CD14-positive monocyte (primary cell): ENCODE results near the gene KRT82. TPM values are rescaled to one million over a fixed set of nuclear protein-coding genes. Genes with fewer than 3 reads are reported as not detected.

Experiments
- DNase-seq, 3 donors: peaks; one replicate each; pipeline ENCODE4 v3.0.0-alpha.2; 2011 to 2022
- H2AFZ ChIP-seq: 2 replicates; pipeline ENCODE4 v1.6.0; 2012; ENCODE audit warnings: mild to moderate bottlenecking, low read depth, low read length, inconsistent platforms; ENCODE audit not compliant: insufficient read depth, poor library complexity, severe bottlenecking
- H3K27ac ChIP-seq, 2 donors: 1 replicate in 1 of 2; 2 replicates in 1 of 2; pipeline ENCODE4 v1.5.1; 2012 to 2013; ENCODE audit warnings: low read length in 2 of 2, control low read depth in 1 of 2, inconsistent platforms in 1 of 2, low read depth in 1 of 2, mild to moderate bottlenecking in 1 of 2
- H3K27me3 ChIP-seq, 2 donors: one replicate each; pipeline versions ENCODE4 v1.6.0 to v1.6.1; 2011 to 2013; ENCODE audit warnings: low read length in 2 of 2; ENCODE audit not compliant: control insufficient read depth in 2 of 2, insufficient read depth in 2 of 2
- H3K36me3 ChIP-seq, 2 donors: replicated peaks in 1 of 2; 1 replicate in 1 of 2; 2 replicates in 1 of 2; pipeline versions ENCODE4 v1.5.1 to v1.6.1; 2012 to 2013; ENCODE audit warnings: low read length in 2 of 2, control low read depth in 1 of 2, inconsistent platforms in 1 of 2, mild to moderate bottlenecking in 1 of 2; ENCODE audit not compliant: insufficient read depth in 2 of 2, control insufficient read depth in 1 of 2
- H3K4me1 ChIP-seq, 2 donors: 1 replicate in 1 of 2; 2 replicates in 1 of 2; pipeline versions ENCODE4 v1.5.1 to v1.6.1; 2012 to 2013; ENCODE audit warnings: low read length in 2 of 2, control low read depth in 1 of 2, inconsistent platforms in 1 of 2, mild to moderate bottlenecking in 1 of 2, moderate library complexity in 1 of 2; ENCODE audit not compliant: insufficient read depth in 2 of 2, control insufficient read depth in 1 of 2
- H3K4me2 ChIP-seq: replicated peaks from 2 replicates; pipeline ENCODE3; 2012; ENCODE audit warnings: low read length, moderate library complexity, mild to moderate bottlenecking; ENCODE audit not compliant: poor library complexity, severe bottlenecking; ENCODE audit errors: extremely low read depth
- H3K4me3 ChIP-seq, 3 experiments: fragments of 200-600 bp in 1 of 3; sonication (generic) in 1 of 3; replicated peaks in 1 of 3; 1 replicate in 2 of 3; 2 replicates in 1 of 3; pipeline ENCODE4 v1.5.1; 2011 to 2013; ENCODE audit warnings: low read length in 3 of 3, mild to moderate bottlenecking in 3 of 3, control low read depth in 2 of 3, low read depth in 2 of 3, inconsistent platforms in 1 of 3, moderate library complexity in 1 of 3
- H3K79me2 ChIP-seq: 2 replicates; pipeline ENCODE4 v1.6.0; 2012; ENCODE audit warnings: mild to moderate bottlenecking, control low read depth, inconsistent platforms, low read length, moderate library complexity; ENCODE audit not compliant: insufficient read depth
- H3K9ac ChIP-seq: 2 replicates; pipeline ENCODE4 v1.6.0; 2017; ENCODE audit warnings: low read length, mild to moderate bottlenecking; ENCODE audit not compliant: insufficient read depth, poor library complexity, severe bottlenecking
- H3K9me3 ChIP-seq, 2 donors: replicated peaks in 1 of 2; 1 replicate in 1 of 2; 2 replicates in 1 of 2; pipeline versions ENCODE4 v1.5.1 to v1.6.1; 2012 to 2013; ENCODE audit warnings: low read length in 2 of 2, control low read depth in 1 of 2; ENCODE audit not compliant: control insufficient read depth in 1 of 2, insufficient read depth in 1 of 2
- H4K20me1 ChIP-seq: 2 replicates; pipeline ENCODE4 v1.6.0; 2012; ENCODE audit warnings: mild to moderate bottlenecking, low read length, control low read depth, moderate library complexity; ENCODE audit not compliant: insufficient read depth
- H3K27ac Mint-ChIP-seq, 7 donors: one replicate each; pipeline ENCODE4 v1.8.0; 2020; ENCODE audit warnings: mild to moderate bottlenecking in 7 of 7, mixed read lengths in 7 of 7, moderate library complexity in 6 of 7, inconsistent platforms in 2 of 7
- H3K27me3 Mint-ChIP-seq, 3 donors: one replicate each; pipeline ENCODE4 v1.8.0; 2021 to 2022; ENCODE audit warnings: low read depth in 3 of 3, mild to moderate bottlenecking in 3 of 3, mixed read lengths in 3 of 3, moderate library complexity in 3 of 3, inconsistent platforms in 1 of 3
- H3K36me3 Mint-ChIP-seq, 2 donors: one replicate each; pipeline ENCODE4 v1.8.0; 2020; ENCODE audit warnings: mixed read lengths in 2 of 2, inconsistent platforms in 1 of 2, mild to moderate bottlenecking in 1 of 2
- H3K4me1 Mint-ChIP-seq: one replicate; pipeline ENCODE4 v1.8.0; 2020; ENCODE audit warnings: mild to moderate bottlenecking, mixed read lengths
- H3K4me3 Mint-ChIP-seq, 2 donors: one replicate each; pipeline ENCODE4 v1.8.0; 2020; ENCODE audit warnings: mild to moderate bottlenecking in 2 of 2, mixed read lengths in 2 of 2, moderate library complexity in 1 of 2
- H3K9me3 Mint-ChIP-seq, 7 donors: one replicate each; pipeline ENCODE4 v1.8.0; 2020 to 2022; ENCODE audit warnings: mixed read lengths in 7 of 7, mild to moderate bottlenecking in 6 of 7, moderate library complexity in 6 of 7, inconsistent platforms in 2 of 7
- WGBS: methylation state at CpG from one replicate; pipeline ENCODE4 v1.1.5; 2013; ENCODE audit warnings: missing lambda C conversion rate; ENCODE audit not compliant: insufficient coverage; 5-methylcytosine and 5-hydroxymethylcytosine counted together
- intact Hi-C, 2 donors: fragments of 100-400 bp; cut with micrococcal nuclease; formaldehyde crosslinking; loops; one replicate each; pipeline versions ENCODE4 v1.15.0 to v1.15.1; 2023
- polyA plus RNA-seq, 3 donors: library from polyadenylated mRNA; depleted of rRNA in 1 of 3; unstranded in 2 of 3; stranded (reverse) in 1 of 3; fragments of 300-500 nt in 2 of 3; fragments of >200 nt in 1 of 3; fragmentation: Illumina TruSeq in 2 of 3; gene quantifications; 1 replicate in 2 of 3; 2 replicates in 1 of 3; pipeline ENCODE4 v1.2.3, GENCODE V29; 2012 to 2021
- TF ChIP-seq, protein P1 (sequence below): fragments of 200-600 bp; IDR thresholded peaks from one replicate; pipeline ENCODE4 v1.8.0; 2022; ENCODE audit warnings: antibody characterized with exemption, mild to moderate bottlenecking

The KRT82 gene
- polyA plus RNA-seq, 3 donors, result not detected

DNA sequence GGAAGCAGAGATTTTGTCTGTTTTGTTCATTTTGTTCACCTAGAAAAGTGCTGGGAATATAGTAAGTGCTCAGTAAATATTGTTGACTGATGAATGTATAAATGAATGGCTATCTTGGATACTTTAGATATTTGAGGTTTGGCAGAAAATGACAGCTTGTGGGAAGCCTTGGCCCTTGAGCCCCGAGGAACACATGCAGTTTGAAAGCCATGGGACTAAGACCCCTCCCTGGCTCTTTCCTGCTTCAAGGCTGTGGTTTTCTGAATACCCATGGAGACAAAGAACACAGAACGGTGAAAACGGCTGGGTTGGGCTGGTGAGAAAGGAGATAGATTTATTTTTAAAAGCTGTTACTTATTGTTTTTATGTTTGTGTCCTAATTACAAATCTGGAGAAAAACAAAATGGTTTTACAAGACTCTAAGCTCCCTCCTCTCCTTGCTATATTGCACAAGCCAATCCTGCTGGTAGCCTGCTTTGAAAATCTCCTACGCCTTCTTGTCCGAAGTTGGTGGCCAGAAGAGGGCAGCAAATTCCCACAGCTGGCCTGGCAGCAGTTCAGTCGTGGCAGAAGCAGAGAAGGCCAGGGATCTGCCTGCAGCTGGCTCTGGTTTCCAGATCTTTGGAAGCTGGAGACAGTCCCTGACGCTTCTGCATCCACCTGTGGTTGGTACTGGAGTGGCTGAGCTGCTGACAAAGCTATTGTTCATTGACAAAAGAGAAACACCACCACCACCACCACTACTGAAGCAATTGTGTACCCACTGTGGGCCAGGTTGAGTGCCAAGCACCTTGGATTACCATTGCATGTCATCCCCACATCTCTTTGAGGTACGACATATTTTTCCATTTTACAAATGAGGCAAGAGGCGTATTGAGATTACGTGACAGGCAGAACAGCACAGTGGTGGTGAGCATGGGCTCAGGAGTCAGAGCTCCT lies 33.6 kb downstream of the KRT82 start:
- H3K27me3 Mint-ChIP-seq, result peaks cover 8 to 10% (median 10%) of the 10 kb centered on the region in 3 donors
- peak; percentile 16 to 45 (median 22) for DNase-seq

DNA sequence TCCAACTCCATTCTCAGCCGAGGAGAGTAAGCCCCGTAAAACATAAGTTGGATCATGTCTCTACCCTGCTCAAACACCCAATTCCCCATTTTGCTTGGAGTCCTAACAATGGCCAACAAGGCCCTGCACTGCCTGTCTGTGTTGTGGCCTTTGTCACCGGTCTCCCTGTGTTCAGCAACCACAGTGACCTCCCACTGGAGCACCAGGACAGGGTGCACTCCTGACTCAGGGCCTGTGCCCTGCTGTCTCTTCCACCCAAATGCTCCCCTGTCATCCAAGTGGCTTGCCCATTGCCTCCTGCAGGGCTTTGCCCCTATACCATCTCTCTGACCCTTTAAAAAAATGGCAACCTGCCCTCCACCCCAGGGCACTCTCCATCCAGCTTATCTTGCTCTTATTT lies 34.4 kb downstream of the KRT82 start:
- no peaks in the 10 kb centered on the region for H3K36me3 Mint-ChIP-seq
- H3K4me3 ChIP-seq, result no peak overlapping the region
- H3K9me3 Mint-ChIP-seq, result peaks cover 0 to 4% (median 2%) of the 10 kb centered on the region in 7 donors
- H3K9me3 ChIP-seq, result no peaks in the 10 kb centered on the region
- no peaks in the 10 kb centered on the region for H3K4me1 ChIP-seq
- no peak overlapping the region for H3K4me3 Mint-ChIP-seq
- H2AFZ ChIP-seq, result no peak overlapping the region
- H3K4me2 ChIP-seq, result no peak overlapping the region
- no peak overlapping the region for H3K27ac ChIP-seq
- no peaks in the 10 kb centered on the region for H4K20me1 ChIP-seq
- peaks cover 8 to 12% (median 11%) of the 10 kb centered on the region in 3 donors for H3K27me3 Mint-ChIP-seq
- DNase-seq, result no peak
- H3K27ac Mint-ChIP-seq, result no peak overlapping the region
- TF ChIP-seq, protein P1, sequence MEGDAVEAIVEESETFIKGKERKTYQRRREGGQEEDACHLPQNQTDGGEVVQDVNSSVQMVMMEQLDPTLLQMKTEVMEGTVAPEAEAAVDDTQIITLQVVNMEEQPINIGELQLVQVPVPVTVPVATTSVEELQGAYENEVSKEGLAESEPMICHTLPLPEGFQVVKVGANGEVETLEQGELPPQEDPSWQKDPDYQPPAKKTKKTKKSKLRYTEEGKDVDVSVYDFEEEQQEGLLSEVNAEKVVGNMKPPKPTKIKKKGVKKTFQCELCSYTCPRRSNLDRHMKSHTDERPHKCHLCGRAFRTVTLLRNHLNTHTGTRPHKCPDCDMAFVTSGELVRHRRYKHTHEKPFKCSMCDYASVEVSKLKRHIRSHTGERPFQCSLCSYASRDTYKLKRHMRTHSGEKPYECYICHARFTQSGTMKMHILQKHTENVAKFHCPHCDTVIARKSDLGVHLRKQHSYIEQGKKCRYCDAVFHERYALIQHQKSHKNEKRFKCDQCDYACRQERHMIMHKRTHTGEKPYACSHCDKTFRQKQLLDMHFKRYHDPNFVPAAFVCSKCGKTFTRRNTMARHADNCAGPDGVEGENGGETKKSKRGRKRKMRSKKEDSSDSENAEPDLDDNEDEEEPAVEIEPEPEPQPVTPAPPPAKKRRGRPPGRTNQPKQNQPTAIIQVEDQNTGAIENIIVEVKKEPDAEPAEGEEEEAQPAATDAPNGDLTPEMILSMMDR, result no peak
- H3K79me2 ChIP-seq, result no peaks in the 10 kb centered on the region
- intact Hi-C loops, result loop anchor here (2.0 to 5.0 kb wide), 3 partner anchors 503 to 611 kb away; no protein-coding TSS in a partner anchor
- H3K4me1 Mint-ChIP-seq, result no peaks in the 10 kb centered on the region
- no peaks in the 10 kb centered on the region for H3K27me3 ChIP-seq
- no peak overlapping the region for H3K9ac ChIP-seq
- WGBS, result 91% methylated on average over 3 of the region's 3 CpGs
- no peaks in the 10 kb centered on the region for H3K36me3 ChIP-seq

More for the DNA sequence above, 33.6 kb downstream of the KRT82 start:
- no peak overlapping the region for H3K9ac ChIP-seq
- H3K36me3 ChIP-seq, result no peaks in the 10 kb centered on the region
- no peaks in the 10 kb centered on the region for H3K4me1 ChIP-seq
- no peaks in the 10 kb centered on the region for H3K36me3 Mint-ChIP-seq
- WGBS, result 25% methylated on average over 4 of the region's 10 CpGs
- peak overlapping the region in 1 of 7 donors; percentile 26 for H3K27ac Mint-ChIP-seq
- H3K79me2 ChIP-seq, result no peaks in the 10 kb centered on the region
- no peak overlapping the region for H2AFZ ChIP-seq
- no peaks in the 10 kb centered on the region for H3K4me1 Mint-ChIP-seq
- peaks cover 0 to 4% (median 2%) of the 10 kb centered on the region in 7 donors for H3K9me3 Mint-ChIP-seq
- no peak overlapping the region for H3K4me2 ChIP-seq
- H3K4me3 Mint-ChIP-seq, result no peak overlapping the region
- H3K27ac ChIP-seq, result no peak overlapping the region
- TF ChIP-seq, protein P1, result peak; percentile 71
- H3K27me3 ChIP-seq, result no peaks in the 10 kb centered on the region
- H3K9me3 ChIP-seq, result no peaks in the 10 kb centered on the region
- H4K20me1 ChIP-seq, result no peaks in the 10 kb centered on the region
- intact Hi-C loops, result loop anchor here (2.0 to 5.0 kb wide), 3 partner anchors 502 to 610 kb away; no protein-coding TSS in a partner anchor
- no peak overlapping the region for H3K4me3 ChIP-seq
